Measurements from ENCODE around the gene DYSF. TPM values are rescaled to one million over a fixed set of nuclear protein-coding genes. Genes with fewer than 3 reads are reported as not detected.

Gene DYSF
- polyA plus RNA-seq, 1 donor from 2014 or later = 0.34 TPM

DNA sequence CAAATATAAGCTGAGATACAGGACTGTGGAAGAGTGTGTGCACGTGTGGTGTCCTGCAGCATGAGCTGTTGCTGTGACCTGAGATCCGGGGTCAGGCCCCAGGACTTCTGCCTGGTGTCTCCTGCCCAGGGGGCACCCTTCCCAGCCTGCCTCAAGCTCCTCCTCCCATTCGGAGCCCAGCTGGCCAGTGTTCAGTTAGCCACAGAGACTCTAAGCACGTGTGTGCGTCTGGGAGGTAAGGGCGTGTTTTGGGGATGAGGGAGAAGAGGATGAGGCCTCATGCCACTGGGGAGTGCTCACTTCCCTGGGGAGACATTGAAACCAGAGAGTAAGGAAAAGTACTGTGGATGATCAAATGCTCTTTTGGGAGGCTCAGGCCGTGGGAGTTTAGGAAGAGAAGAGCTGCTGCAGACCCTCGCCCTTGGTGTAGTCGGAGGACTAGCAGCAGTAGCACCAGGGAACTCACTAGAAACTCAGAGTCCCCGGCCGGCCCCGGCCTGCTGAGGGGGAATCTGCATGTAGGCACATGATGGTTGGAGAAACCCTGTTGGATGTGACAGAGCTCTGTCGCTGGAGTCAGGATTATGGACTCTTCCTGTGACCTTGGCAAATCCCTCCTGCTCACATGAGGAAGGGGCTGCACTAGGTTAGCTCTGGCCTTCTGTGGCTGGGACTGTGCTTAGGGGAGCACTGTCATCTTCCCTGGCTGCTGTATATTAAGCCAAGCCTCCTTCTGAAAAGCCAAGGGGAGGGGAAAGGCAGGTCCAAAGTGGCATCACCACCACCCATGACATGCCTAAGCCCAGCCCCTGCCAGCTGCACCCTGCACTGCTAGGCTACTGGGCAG, 231.1 kb downstream of the DYSF start:
- H3K9me3 Mint-ChIP-seq = no peaks in the 10 kb centered on the region
- no peaks in the 10 kb centered on the region for H3K27me3 Mint-ChIP-seq
- no peaks in the 10 kb centered on the region for H3K4me1 Mint-ChIP-seq
- no peaks in the 10 kb centered on the region for H3K36me3 Mint-ChIP-seq
- no peak overlapping the region for H3K4me3 Mint-ChIP-seq
- peak overlapping the region in 1 of 3 donors; percentile 57 for H3K27ac Mint-ChIP-seq

DNA sequence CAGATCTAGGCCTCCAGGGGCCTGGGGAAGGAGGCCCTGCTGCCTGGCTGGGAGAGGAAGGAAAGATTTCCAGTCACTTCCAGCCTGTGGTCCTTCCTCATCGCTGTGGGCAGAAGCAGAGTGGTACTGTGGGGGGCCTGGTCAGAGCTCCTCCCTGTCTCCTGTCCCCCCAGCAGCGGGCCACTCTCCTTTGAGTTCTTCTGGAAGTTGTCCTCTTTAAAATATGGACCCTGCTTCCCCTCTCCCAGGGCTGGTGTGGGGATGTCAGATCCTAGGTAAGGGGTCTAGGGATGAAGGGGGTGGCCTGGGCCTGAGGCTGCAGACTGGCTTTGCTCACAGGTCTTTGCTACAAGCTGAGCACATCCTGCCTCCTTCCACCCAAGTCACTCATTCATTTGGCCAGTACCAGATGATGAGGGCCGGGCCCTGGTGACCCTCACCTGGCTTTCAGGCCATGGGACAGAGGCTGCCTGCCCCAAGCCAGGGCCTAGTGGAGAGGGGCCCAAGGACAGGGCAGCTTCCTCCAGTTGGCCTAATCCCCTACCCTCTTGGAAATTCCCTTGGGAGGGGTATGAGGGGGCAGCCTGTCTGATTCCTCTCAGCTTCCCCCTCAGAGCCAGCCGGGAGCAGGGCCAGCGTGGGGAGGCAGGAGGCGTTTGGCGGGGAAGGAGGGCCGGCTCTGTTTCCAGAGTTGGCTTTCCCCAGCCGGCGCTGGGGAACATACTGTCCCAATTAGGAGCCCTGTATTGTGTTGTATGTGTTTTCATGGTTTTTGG, 231.9 kb downstream of the DYSF start:
- Mint-ChIP-seq H3K27me3 (no peaks in the 10 kb centered on the region), H3K4me1 (no peaks in the 10 kb centered on the region), H3K27ac (peak overlapping the region in 1 of 3 donors; percentile 57), H3K9me3 (no peaks in the 10 kb centered on the region), H3K36me3 (no peaks in the 10 kb centered on the region), H3K4me3 (no peak overlapping the region)

DNA sequence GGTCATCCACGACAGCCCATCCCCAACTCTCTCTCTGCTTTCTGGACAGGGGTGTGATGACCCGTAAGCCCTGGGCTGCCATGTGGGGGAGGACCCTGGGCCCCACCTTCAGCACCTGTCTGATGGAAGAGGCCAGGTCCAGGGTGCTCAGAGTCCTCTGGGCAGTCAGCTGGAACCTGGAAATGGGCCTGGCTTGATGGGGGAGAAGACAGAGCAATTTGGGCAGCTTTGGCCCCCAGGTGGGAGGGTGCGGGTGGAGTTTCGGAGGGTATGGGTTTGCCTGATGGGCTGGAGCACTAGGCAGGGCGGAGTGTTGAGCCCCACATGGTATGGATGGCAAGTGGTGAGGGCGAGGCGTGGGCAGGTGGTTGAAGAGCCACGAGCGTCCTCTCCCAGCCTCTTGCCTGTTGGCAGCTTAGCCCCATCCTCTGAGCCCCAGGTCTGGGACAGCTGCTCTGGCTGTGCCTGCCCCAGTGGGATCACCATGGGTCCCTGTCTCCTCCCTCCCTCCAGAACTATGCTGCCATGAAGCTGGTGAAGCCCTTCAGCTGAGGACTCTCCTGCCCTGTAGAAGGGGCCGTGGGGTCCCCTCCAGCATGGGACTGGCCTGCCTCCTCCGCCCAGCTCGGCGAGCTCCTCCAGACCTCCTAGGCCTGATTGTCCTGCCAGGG, 232.7 kb downstream of the DYSF start:
- Mint-ChIP-seq H3K9me3 (no peaks in the 10 kb centered on the region), H3K4me1 (no peaks in the 10 kb centered on the region), H3K27ac (no peak overlapping the region), H3K4me3 (no peak overlapping the region), H3K27me3 (no peaks in the 10 kb centered on the region), H3K36me3 (no peaks in the 10 kb centered on the region)

DNA sequence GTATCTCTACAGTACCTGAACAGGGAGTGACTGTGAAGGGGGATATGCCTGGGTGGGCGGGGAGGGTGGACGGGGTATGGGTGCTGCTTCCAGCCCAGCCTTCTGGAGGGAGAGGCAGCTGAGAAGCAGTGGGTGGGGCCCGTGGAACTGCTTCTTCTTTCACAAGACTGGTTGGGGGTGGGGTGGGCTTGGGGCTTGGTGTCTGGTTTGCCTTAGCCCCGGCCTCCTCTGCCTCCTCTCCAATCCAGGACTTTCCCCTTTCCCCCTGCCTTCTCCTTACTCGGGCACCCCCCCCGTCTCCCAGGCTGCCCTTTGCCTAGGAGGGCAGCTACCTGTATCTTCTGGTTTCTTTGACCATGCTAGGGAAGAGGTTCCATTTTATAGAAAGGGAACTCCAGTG, 233.4 kb downstream of the DYSF start:
- Mint-ChIP-seq H3K9me3 (no peaks in the 10 kb centered on the region), H3K27ac (no peak overlapping the region), H3K4me1 (no peaks in the 10 kb centered on the region)

DNA sequence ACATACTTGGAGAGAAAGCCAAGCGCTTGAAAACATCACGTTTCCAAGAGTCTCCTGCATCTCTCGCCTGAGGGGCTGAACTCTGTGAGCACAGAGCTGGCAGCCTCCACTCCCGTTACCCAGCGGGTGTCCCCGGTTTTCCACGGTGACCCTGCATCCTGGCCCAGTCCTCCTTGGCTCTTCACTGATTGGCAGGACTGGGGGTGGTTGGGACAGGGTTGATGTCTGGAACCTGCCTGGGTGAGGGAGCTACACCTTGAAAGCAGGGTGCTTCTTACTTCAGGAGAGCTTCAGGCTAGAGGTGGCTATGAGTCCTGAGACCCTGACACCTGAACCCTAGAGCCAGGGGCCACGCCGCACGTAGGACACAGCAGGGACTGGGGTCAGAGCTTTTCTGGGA, 234.1 kb downstream of the DYSF start:
- Mint-ChIP-seq H3K27me3 (peaks cover 2% of the 10 kb centered on the region), H3K9me3 (no peaks in the 10 kb centered on the region), H3K36me3 (no peaks in the 10 kb centered on the region), H3K4me3 (no peak overlapping the region), H3K27ac (no peak overlapping the region), H3K4me1 (no peaks in the 10 kb centered on the region)

More for the DNA sequence above, 233.4 kb downstream of the DYSF start:
- Mint-ChIP-seq H3K4me3 (no peak overlapping the region), H3K36me3 (no peaks in the 10 kb centered on the region), H3K27me3 (no peaks in the 10 kb centered on the region)

DNA sequence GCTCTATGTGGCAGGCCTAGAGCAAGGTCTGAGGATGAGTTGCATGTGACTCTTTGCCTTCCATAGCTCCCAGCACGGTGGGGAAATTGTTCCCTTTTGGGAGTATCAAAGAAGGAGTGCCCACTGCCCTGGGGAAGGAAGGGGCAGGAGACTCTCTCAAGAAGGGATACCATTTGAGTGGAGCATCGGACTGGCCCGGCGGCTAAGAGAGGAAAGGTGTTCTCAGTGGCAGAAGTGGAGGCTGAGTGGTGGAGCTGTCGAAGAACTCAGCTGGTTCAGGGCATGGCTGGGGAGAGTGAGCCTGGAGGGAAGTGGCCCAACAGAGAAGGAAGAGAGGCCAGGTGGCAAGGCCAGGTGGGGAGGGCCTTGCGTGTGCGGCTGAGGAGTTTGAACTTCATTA, 235.2 kb downstream of the DYSF start:
- H3K4me1 Mint-ChIP-seq = no peaks in the 10 kb centered on the region
- no peak overlapping the region for H3K4me3 Mint-ChIP-seq
- H3K27me3 Mint-ChIP-seq = peaks cover 2% of the 10 kb centered on the region
- no peaks in the 10 kb centered on the region for H3K36me3 Mint-ChIP-seq
- H3K9me3 Mint-ChIP-seq = no peaks in the 10 kb centered on the region
- H3K27ac Mint-ChIP-seq = no peak overlapping the region

DNA sequence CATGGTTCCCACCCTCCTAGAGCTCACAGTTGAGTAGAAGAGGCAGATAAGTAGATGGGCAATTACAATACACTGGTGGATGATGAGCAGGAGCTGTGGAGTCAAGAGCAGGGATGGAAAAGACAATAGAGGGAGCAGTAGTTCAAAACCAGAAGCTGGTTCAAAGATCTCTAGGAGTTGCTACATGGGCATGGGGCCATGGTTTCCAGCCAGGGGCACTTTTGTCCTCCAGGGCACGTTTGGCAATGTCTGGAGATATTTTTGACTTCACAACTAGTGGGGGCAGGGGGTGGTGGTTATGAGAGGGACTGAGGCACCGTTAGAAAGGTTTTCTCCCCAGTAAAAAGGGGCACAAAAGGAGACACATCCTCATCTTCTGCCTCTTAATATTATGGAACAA, 236.0 kb downstream of the DYSF start:
- Mint-ChIP-seq H3K27me3 (peaks cover 2% of the 10 kb centered on the region), H3K27ac (no peak overlapping the region), H3K4me1 (no peaks in the 10 kb centered on the region), H3K4me3 (no peak overlapping the region), H3K9me3 (no peaks in the 10 kb centered on the region), H3K36me3 (no peaks in the 10 kb centered on the region)

DNA sequence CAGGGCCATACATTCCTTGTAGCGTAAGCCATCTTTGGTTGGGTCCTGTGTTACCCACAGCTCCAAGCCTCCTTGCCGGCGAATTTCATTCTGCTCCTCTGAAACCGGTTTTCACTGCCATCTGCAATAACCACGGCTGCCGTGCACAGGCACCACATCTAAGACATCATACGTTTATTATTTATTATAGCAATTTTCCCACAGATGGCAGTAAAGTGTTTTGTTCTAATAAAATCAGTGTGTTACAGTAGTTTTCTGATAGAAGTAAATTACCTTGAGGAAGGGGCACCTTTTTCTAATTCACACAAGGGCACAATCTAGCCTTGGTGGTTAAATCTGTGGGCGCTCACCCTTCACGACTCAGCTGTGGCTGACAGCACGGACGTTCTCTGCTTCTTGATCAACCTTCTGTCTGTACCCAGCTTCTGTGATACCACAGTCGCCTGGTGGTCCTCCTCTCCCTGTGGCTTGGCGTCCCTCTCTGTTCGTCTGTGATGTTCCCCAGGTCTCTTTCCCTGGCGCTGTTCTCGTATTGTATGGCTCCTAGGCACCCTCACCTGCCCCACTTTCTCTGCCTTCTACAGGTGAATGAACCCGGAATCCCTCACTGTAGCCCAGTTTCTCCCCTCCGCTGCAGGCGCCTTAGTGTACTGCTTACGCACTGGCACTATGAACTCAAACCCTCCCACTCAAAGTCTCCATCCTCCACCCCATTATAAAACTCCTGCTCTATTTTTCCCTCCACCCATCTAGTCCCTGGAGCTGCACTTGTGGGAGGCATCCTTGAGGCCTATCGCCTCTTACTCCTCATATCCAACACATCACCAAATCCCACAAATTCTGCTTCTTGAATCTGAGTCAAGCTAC, 236.8 kb downstream of the DYSF start:
- Mint-ChIP-seq H3K4me3 (peak overlapping the region in 1 of 4 donors; percentile 0), H3K36me3 (no peaks in the 10 kb centered on the region), H3K9me3 (peaks cover 0 to 2% (median 0%) of the 10 kb centered on the region in 3 donors), H3K4me1 (no peaks in the 10 kb centered on the region), H3K27me3 (peaks cover 6% of the 10 kb centered on the region), H3K27ac (no peak overlapping the region)

DNA sequence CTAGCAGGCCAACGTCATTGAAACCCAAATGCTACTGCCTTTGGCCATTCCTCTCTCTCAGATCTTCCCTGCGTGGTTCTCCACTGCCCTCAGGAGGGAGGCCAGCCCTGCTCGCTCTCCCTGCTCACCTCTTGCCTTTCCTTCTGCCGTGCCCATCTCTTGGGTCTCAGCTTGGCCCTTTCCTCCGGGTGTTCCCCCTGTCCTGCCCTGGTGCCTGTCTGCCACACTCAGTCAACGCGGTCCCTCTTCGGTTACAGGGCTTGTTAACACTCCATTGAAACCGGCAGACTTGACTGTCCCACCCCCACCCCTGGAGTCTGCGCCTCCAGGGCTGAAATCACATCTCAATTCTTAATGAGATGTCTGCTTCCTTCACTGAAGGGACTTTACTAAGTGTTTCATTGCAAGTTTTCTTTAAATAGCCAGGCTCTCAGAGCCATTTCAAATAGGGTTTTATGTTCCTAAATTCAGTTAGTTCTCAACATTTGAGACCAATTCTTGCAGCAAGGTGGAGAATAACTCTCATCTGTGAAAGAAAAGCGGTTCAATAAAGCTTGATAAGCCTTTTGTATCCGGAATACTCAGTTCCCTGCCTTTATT, 237.6 kb downstream of the DYSF start:
- H3K4me1 Mint-ChIP-seq = no peaks in the 10 kb centered on the region
- H3K4me3 Mint-ChIP-seq = no peak overlapping the region
- no peaks in the 10 kb centered on the region for H3K36me3 Mint-ChIP-seq
- H3K27me3 Mint-ChIP-seq = peaks cover 6% of the 10 kb centered on the region
- peaks cover 0 to 2% (median 0%) of the 10 kb centered on the region in 3 donors for H3K9me3 Mint-ChIP-seq
- no peak overlapping the region for H3K27ac Mint-ChIP-seq

DNA sequence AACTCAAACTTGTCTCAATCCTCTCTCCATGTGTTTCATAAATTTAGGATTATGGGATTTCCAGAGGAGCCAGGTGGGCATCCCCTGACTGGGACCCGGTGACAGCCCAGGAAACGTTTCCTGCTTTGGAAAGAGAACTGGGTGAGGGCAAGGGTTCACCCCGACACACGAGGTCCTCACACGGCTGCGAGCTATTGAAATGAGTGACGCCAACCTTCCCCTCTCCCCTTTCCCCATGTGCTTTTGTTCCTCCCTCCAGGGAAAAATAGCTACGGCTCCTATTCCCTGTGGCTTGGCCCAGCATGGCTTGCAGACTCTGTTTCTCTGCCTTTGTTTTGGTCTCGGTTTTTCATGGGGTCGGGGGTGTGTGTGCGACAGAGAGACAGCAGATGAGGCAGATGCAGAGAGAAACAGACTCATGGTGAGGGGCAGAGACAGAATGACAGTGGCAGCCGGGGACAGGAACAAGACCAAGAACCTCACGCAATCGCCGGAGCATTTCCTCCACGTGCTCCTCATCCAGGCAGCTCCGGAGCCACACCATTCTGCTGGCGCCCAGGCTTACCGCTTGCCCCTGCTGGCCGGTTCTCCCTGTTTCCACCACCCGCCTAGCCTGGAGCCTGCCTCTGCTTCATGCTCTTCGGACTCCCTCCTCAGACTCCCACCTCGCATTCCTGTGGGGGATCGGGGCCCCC, 238.5 kb downstream of the DYSF start:
- no peak overlapping the region for H3K27ac Mint-ChIP-seq
- peaks cover 6% of the 10 kb centered on the region for H3K27me3 Mint-ChIP-seq
- no peaks in the 10 kb centered on the region for H3K4me1 Mint-ChIP-seq
- no peaks in the 10 kb centered on the region for H3K36me3 Mint-ChIP-seq
- no peak overlapping the region for H3K4me3 Mint-ChIP-seq
- peaks cover 0 to 2% (median 0%) of the 10 kb centered on the region in 3 donors for H3K9me3 Mint-ChIP-seq

DNA sequence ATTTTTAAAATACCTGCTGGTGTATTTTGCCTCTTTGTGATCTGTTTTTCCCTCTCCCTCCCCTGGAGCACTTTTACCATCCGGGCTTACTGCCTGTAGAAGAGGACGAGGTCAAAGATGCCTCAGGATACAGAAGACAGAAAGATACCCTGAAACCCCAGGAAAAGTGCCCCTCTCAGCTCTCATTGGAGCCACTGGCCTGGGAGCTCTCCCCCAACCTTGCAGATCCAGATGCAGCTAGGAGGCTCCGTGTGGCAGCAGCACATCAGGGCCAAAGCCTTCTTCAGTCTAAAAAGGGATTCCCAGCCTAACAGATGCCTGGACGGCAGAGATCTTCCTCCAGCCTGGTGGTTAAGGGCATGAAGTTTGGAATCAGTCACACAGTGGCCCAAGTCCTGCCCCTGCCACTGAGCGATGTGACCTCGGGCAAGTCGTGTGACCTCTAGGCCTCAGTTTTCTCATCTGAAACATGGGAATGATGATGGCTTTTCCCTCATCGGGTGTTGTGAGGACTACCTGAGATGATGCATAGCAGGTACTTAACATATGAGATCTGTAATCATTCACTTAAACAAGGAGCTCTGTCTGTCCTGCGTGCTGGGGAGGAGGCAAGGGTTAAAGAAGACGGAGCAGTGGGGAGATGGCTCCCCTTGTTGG, 239.4 kb downstream of the DYSF start:
- Mint-ChIP-seq H3K9me3 (peaks cover 0 to 2% (median 0%) of the 10 kb centered on the region in 3 donors), H3K4me1 (no peaks in the 10 kb centered on the region), H3K27me3 (peaks cover 6% of the 10 kb centered on the region), H3K36me3 (no peaks in the 10 kb centered on the region), H3K4me3 (no peak overlapping the region), H3K27ac (no peak overlapping the region)

DNA sequence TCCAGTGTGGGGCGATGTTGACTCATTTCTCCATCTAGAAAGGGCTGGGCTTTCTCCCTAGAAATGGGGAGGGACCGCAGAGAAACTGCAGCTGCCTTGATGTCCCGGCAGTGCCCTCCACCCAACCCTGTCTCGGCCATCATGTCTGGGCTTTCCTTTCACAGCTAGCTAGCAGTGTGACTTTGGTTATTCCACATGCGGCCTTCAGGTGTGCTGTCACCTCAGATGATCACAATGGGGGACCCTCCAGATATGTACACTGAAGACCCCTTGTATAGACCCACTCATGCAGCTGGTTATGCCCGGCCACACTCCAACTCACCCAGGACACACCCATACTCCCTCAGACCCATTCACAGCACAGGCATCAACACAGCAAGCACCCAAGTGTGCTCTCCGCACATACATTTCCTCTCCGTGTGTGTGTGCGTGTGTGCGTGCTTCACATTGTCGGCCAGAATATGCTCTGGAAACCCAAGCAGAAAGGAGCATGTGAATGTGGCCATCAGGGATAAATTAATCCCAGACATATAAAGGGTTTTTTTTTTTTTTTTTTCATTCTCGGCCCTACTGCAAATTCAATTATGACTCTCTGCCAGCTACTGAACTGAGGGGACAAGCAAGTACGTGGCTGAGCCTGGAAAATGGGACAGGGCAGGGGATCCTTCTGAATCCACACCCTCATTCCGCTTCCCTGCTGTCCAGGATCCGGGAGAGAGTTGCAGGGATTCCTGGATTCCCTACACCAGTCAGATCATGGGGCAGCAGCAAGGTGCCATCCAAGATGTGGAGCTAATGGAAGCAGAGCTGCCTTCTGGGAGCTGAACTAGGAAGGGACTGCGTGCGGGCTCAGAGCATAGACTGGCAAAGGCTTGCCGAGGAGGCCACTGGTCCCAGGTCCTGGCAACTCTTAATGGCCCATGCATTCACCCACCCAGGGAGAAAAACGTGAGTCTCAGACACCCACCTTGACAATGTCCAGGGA, 240.2 kb downstream of the DYSF start:
- Mint-ChIP-seq H3K27ac (no peak overlapping the region), H3K4me3 (no peak overlapping the region), H3K4me1 (no peaks in the 10 kb centered on the region), H3K27me3 (peaks cover 6% of the 10 kb centered on the region), H3K36me3 (no peaks in the 10 kb centered on the region), H3K9me3 (peaks cover 0 to 2% (median 0%) of the 10 kb centered on the region in 3 donors)
